H9 (cell line): ENCODE results near the gene TMEM132D. TPM values are rescaled to one million over a fixed set of nuclear protein-coding genes. Genes with fewer than 3 reads are reported as not detected.

ENCODE experiments used
- DNase-seq: peaks from one replicate; pipeline ENCODE4 v3.0.0-alpha.2; 2017
- H2AFZ ChIP-seq: one replicate; pipeline ENCODE4 v1.6.1; 2013; ENCODE audit warnings: mild to moderate bottlenecking, low read length, control low read depth, moderate library complexity
- H2AK5ac ChIP-seq: 2 replicates; pipeline ENCODE4 v1.6.1; 2013; ENCODE audit warnings: low read length, control low read depth, mixed read lengths; ENCODE audit not compliant: insufficient read length
- H2BK120ac ChIP-seq: one replicate; pipeline ENCODE4 v1.6.1; 2013; ENCODE audit warnings: low read depth, mild to moderate bottlenecking, low read length, control low read depth, inconsistent platforms; ENCODE audit not compliant: poor library complexity, severe bottlenecking
- H2BK12ac ChIP-seq: 2 replicates; pipeline ENCODE4 v1.6.1; 2013; ENCODE audit warnings: low read length, control low read depth, mixed read lengths, low read depth; ENCODE audit not compliant: insufficient read length
- H2BK15ac ChIP-seq: 2 replicates; pipeline ENCODE4 v1.6.1; 2013; ENCODE audit warnings: low read depth, low read length, control low read depth
- H2BK20ac ChIP-seq: one replicate; pipeline ENCODE4 v1.6.1; 2013; ENCODE audit warnings: low read depth, mild to moderate bottlenecking, low read length, control low read depth, inconsistent platforms; ENCODE audit not compliant: poor library complexity, severe bottlenecking
- H2BK5ac ChIP-seq: 2 replicates; pipeline ENCODE4 v1.6.1; 2013; ENCODE audit warnings: low read length, control low read depth, mixed read lengths; ENCODE audit not compliant: insufficient read length
- H3K14ac ChIP-seq: 2 replicates; pipeline ENCODE4 v1.6.1; 2013; ENCODE audit warnings: low read length, control low read depth; ENCODE audit not compliant: insufficient read depth
- H3K18ac ChIP-seq: 2 replicates; pipeline ENCODE4 v1.6.1; 2013; ENCODE audit warnings: low read depth, mild to moderate bottlenecking, mixed read lengths, low read length, control low read depth; ENCODE audit not compliant: insufficient read length
- H3K23ac ChIP-seq: 2 replicates; pipeline ENCODE4 v1.6.1; 2013; ENCODE audit warnings: low read length, control low read depth, mixed read lengths, low read depth; ENCODE audit not compliant: insufficient read length
- H3K23me2 ChIP-seq: 2 replicates; pipeline ENCODE4 v1.6.1; 2013; ENCODE audit warnings: low read depth, mild to moderate bottlenecking, mixed read lengths, low read length, control low read depth; ENCODE audit not compliant: insufficient read length, poor library complexity, severe bottlenecking
- H3K27ac ChIP-seq: 2 replicates; pipeline ENCODE4 v1.5.1; 2013; ENCODE audit warnings: low read length, control low read depth, mixed read lengths, low read depth; ENCODE audit not compliant: insufficient read length
- H3K27me3 ChIP-seq: 2 replicates; pipeline ENCODE4 v1.6.1; 2013; ENCODE audit warnings: low read length, control low read depth, inconsistent platforms; ENCODE audit not compliant: insufficient read depth
- H3K4ac ChIP-seq: 2 replicates; pipeline ENCODE4 v1.6.1; 2013; ENCODE audit warnings: low read depth, mild to moderate bottlenecking, control low read depth, inconsistent platforms, low read length, moderate library complexity
- H3K4me1 ChIP-seq: 2 replicates; pipeline ENCODE4 v1.6.1; 2013; ENCODE audit warnings: low read length, control low read depth, inconsistent platforms; ENCODE audit not compliant: insufficient read depth
- H3K4me2 ChIP-seq: 2 replicates; pipeline ENCODE4 v1.6.1; 2013; ENCODE audit warnings: low read length, control low read depth, mixed read lengths; ENCODE audit not compliant: insufficient read length, insufficient read depth
- H3K56ac ChIP-seq: 2 replicates; pipeline ENCODE4 v1.6.1; 2013; ENCODE audit warnings: low read depth, mild to moderate bottlenecking, mixed read lengths, low read length, control low read depth; ENCODE audit not compliant: insufficient read length
- H3K79me1 ChIP-seq: 2 replicates; pipeline ENCODE4 v1.6.1; 2013; ENCODE audit warnings: low read depth, mild to moderate bottlenecking, moderate library complexity, low read length, control low read depth, inconsistent platforms; ENCODE audit not compliant: insufficient read depth, poor library complexity, severe bottlenecking
- H3K79me2 ChIP-seq: 2 replicates; pipeline ENCODE4 v1.6.1; 2013; ENCODE audit warnings: low read length, control low read depth, inconsistent platforms; ENCODE audit not compliant: insufficient read depth
- H3K9ac ChIP-seq: 2 replicates; pipeline ENCODE4 v1.6.1; 2013; ENCODE audit warnings: low read length, control low read depth, mixed read lengths; ENCODE audit not compliant: insufficient read length; ENCODE audit errors: extremely low read depth
- H3K9me3 ChIP-seq: one replicate; pipeline ENCODE4 v1.6.1; 2013; ENCODE audit warnings: low read depth, low read length, inconsistent platforms; ENCODE audit not compliant: control insufficient read depth
- H3T11ph ChIP-seq: one replicate; pipeline ENCODE4 v1.6.1; 2013; ENCODE audit warnings: mild to moderate bottlenecking, low read length, control low read depth, inconsistent platforms
- H4K20me1 ChIP-seq: one replicate; pipeline ENCODE4 v1.6.1; 2013; ENCODE audit not compliant: control insufficient read depth, insufficient read length, insufficient read depth
- H4K5ac ChIP-seq: 2 replicates; pipeline ENCODE4 v1.6.1; 2013; ENCODE audit warnings: low read depth, mild to moderate bottlenecking, mixed read lengths, low read length, control low read depth; ENCODE audit not compliant: insufficient read length
- H4K8ac ChIP-seq: replicated peaks from 2 replicates; pipeline ENCODE4 v1.6.1; 2013; ENCODE audit warnings: low read length, control low read depth, mixed read lengths, low read depth; ENCODE audit not compliant: insufficient read length
- H4K91ac ChIP-seq: 2 replicates; pipeline ENCODE4 v1.6.1; 2013; ENCODE audit warnings: low read depth, mild to moderate bottlenecking, moderate library complexity, mixed read lengths, low read length, control low read depth; ENCODE audit not compliant: insufficient read length
- H3K27ac Mint-ChIP-seq, 3 experiments: 2 replicates in 2 of 3; 3 replicates in 1 of 3; pipeline ENCODE4 v1.8.0; 2020 to 2021; ENCODE audit warnings: mixed read lengths in 3 of 3, mild to moderate bottlenecking in 1 of 3, moderate library complexity in 1 of 3
- H3K27me3 Mint-ChIP-seq: 2 replicates; pipeline ENCODE4 v1.8.0; 2021; ENCODE audit warnings: low read depth, mild to moderate bottlenecking, moderate library complexity, mixed read lengths
- H3K36me3 Mint-ChIP-seq, 3 experiments: 2 replicates in 2 of 3; 3 replicates in 1 of 3; pipeline ENCODE4 v1.8.0; 2020 to 2021; ENCODE audit warnings: low read depth in 3 of 3, mixed read lengths in 3 of 3; ENCODE audit not compliant: insufficient read depth in 1 of 3
- H3K4me1 Mint-ChIP-seq, 2 experiments: 2 replicates each; pipeline ENCODE4 v1.8.0; 2020; ENCODE audit warnings: mixed read lengths in 2 of 2
- H3K4me3 Mint-ChIP-seq, 2 experiments: 2 replicates in 1 of 2; 3 replicates in 1 of 2; pipeline ENCODE4 v1.8.0; 2020 to 2021; ENCODE audit warnings: mild to moderate bottlenecking in 2 of 2, mixed read lengths in 2 of 2, moderate library complexity in 1 of 2
- H3K9me3 Mint-ChIP-seq, 2 experiments: 2 replicates in 1 of 2; 3 replicates in 1 of 2; pipeline ENCODE4 v1.8.0; 2020; ENCODE audit warnings: mild to moderate bottlenecking in 2 of 2, mixed read lengths in 2 of 2, moderate library complexity in 1 of 2
- CTCF ChIP-seq: fragments of 200-600 bp; sonication (generic); conservative IDR thresholded peaks from 3 replicates; pipeline ENCODE4 v1.8.0; 2021; ENCODE audit warnings: antibody characterized with exemption, mild to moderate bottlenecking
- WGBS: extraction: QIAGEN DNeasy Blood & Tissue Kit; methylation state at CpG from one replicate; pipeline ENCODE4 v1.1.7; 2013; ENCODE audit warnings: missing lambda C conversion rate, low lambda C conversion rate, mixed read lengths; ENCODE audit not compliant: insufficient read length; ENCODE audit errors: extremely low coverage; 5-methylcytosine and 5-hydroxymethylcytosine counted together
- total RNA-seq: library from RNA; stranded (reverse); gene quantifications from 2 replicates; pipeline ENCODE4 v1.2.1, GENCODE V29; 2021

TMEM132D gene
- total RNA-seq, 1 experiment from 2014 or later = 6.1 TPM

GRCh38 chr12:129127211-129127610 lies 776.6 kb downstream of the TMEM132D start:
- no peaks in the 10 kb centered on the region for H3K27me3 ChIP-seq
- no peak overlapping the region for H3K4me2 ChIP-seq
- no peak overlapping the region for H4K91ac ChIP-seq
- no peak overlapping the region for H4K8ac ChIP-seq
- H3K4ac ChIP-seq = no peak overlapping the region
- H4K5ac ChIP-seq = no peak overlapping the region
- Mint-ChIP-seq H3K9me3 (peaks cover 6 to 7% of the 10 kb centered on the region in 2 experiments; a peak in 4 of 5 replicates), H3K36me3 (peaks cover 0 to 8% (median 0%) of the 10 kb centered on the region in 3 experiments; a peak in 5 of 7 replicates), H3K27me3 (no peaks in the 10 kb centered on the region; the same call in 1 of the 2 replicates), H3K27ac (no peak overlapping the region), H3K4me1 (peaks cover 2 to 3% of the 10 kb centered on the region in 2 experiments; a peak in 3 of 4 replicates), H3K4me3 (no peak overlapping the region)
- H3T11ph ChIP-seq = no peak overlapping the region
- H3K9me3 ChIP-seq = no peaks in the 10 kb centered on the region
- WGBS = no CpG with 5 or more reads among the region's 9 CpGs
- no peak overlapping the region for H3K27ac ChIP-seq
- H2BK20ac ChIP-seq = no peak overlapping the region
- H3K79me1 ChIP-seq = no peaks in the 10 kb centered on the region
- H3K18ac ChIP-seq = no peak overlapping the region
- H3K14ac ChIP-seq = no peak overlapping the region
- no peak for TF ChIP-seq CTCF
- H2BK120ac ChIP-seq = no peak overlapping the region
- no peaks in the 10 kb centered on the region for H3K4me1 ChIP-seq
- H2BK5ac ChIP-seq = no peak overlapping the region
- no peak overlapping the region for H3K56ac ChIP-seq
- no peak for DNase-seq
- no peak overlapping the region for H2BK12ac ChIP-seq
- no peaks in the 10 kb centered on the region for H4K20me1 ChIP-seq
- no peak overlapping the region for H3K9ac ChIP-seq
- no peak overlapping the region for H2BK15ac ChIP-seq
- H2AFZ ChIP-seq = no peak overlapping the region
- no peaks in the 10 kb centered on the region for H3K79me2 ChIP-seq
- no peak overlapping the region for H3K23ac ChIP-seq
- peaks cover 3% of the 10 kb centered on the region for H3K23me2 ChIP-seq
- no peak overlapping the region for H2AK5ac ChIP-seq
